Spleen (tissue), 11 donors: ENCODE results near the gene TMIGD2. TPM values are rescaled to one million over a fixed set of nuclear protein-coding genes. Genes with fewer than 3 reads are reported as not detected.

Experiments used
- DNase-seq: peaks from one replicate; pipeline ENCODE4 v3.0.0-alpha.2; 2020
- H3K27ac ChIP-seq, 8 donors: fragments of 200-600 bp; sonication (generic) in 7 of 8; 1 replicate in 4 of 8; 2 replicates in 4 of 8; pipeline versions ENCODE4 v1.5.0 to v1.8.0; 2016 to 2021; ENCODE audit warnings: inconsistent platforms in 4 of 8, mild to moderate bottlenecking in 4 of 8, moderate library complexity in 1 of 8
- H3K27me3 ChIP-seq, 7 donors: fragments of 200-600 bp; sonication (generic) in 6 of 7; replicated peaks in 1 of 7; 1 replicate in 4 of 7; 2 replicates in 3 of 7; pipeline versions ENCODE4 v1.5.0 to v1.8.0; 2016 to 2021; ENCODE audit warnings: inconsistent platforms in 3 of 7, mild to moderate bottlenecking in 1 of 7
- H3K36me3 ChIP-seq, 6 donors: fragments of 200-600 bp; sonication (generic) in 5 of 6; 1 replicate in 4 of 6; 2 replicates in 2 of 6; pipeline versions ENCODE4 v1.5.0 to v1.8.0; 2016 to 2021; ENCODE audit warnings: inconsistent platforms in 2 of 6
- H3K4me1 ChIP-seq, 6 donors: fragments of 200-600 bp; sonication (generic) in 5 of 6; 1 replicate in 3 of 6; 2 replicates in 3 of 6; pipeline versions ENCODE4 v1.5.0 to v1.8.0; 2016 to 2021; ENCODE audit warnings: inconsistent platforms in 3 of 6
- H3K4me3 ChIP-seq, 8 donors: fragments of 200-600 bp; sonication (generic) in 7 of 8; 1 replicate in 4 of 8; 2 replicates in 4 of 8; pipeline versions ENCODE4 v1.5.0 to v1.8.0; 2016 to 2021; ENCODE audit warnings: inconsistent platforms in 4 of 8, mild to moderate bottlenecking in 4 of 8, moderate library complexity in 2 of 8
- H3K9me3 ChIP-seq, 8 donors: fragments of 200-600 bp; sonication (generic) in 7 of 8; 1 replicate in 4 of 8; 2 replicates in 4 of 8; pipeline versions ENCODE4 v1.5.0 to v1.8.0; 2016 to 2021; ENCODE audit warnings: inconsistent platforms in 4 of 8
- POLR2A ChIP-seq, 3 donors: fragments of 450-650 bp; IDR thresholded peaks; one replicate each; pipeline ENCODE4 v1.5.1; 2017; ENCODE audit warnings: antibody characterized with exemption in 3 of 3, mild to moderate bottlenecking in 1 of 3
- POLR2AphosphoS5 ChIP-seq, 3 donors: sonication (generic); formaldehyde crosslinking; IDR thresholded peaks; one replicate each; pipeline ENCODE4 v1.5.1; 2017; ENCODE audit warnings: antibody characterized with exemption in 3 of 3
- WGBS, 5 donors: extraction: QIAGEN DNeasy Blood & Tissue Kit in 3 of 5; methylation state at CpG; one replicate each; pipeline versions ENCODE4 v1.1.5 to v1.1.7; 2013 to 2018; 5-methylcytosine and 5-hydroxymethylcytosine counted together
- intact Hi-C: fragments of 100-400 bp; cut with DNase I; formaldehyde crosslinking; loops from one replicate; pipeline ENCODE4 v1.15.0; 2023; ENCODE audit warnings: low total_unique reads
- polyA plus RNA-seq, 3 donors: library from polyadenylated mRNA; stranded (reverse); fragments of 200-250 nt; gene quantifications; one replicate each; pipeline ENCODE4 v1.2.1, GENCODE V29; 2013
- total RNA-seq, 7 donors: library from RNA; depleted of rRNA in 3 of 7; stranded (reverse); fragments of >200 nt in 3 of 7; fragmentation: NEBNext Ultra II Directional in 4 of 7; extraction: Animal tissue kit (Norgen Biotek cat#: 25700) in 4 of 7; gene quantifications; one replicate each; pipeline versions ENCODE4 v1.1.0 to v1.2.1, GENCODE V29; 2016 to 2021
- TF ChIP-seq, protein P1 (sequence below), 11 experiments: fragments of 200-600 bp in 7 of 11; fragments of 450-650 bp in 4 of 11; sonication (generic) in 4 of 11; IDR thresholded peaks in 8 of 11; conservative IDR thresholded peaks in 3 of 11; 1 replicate in 7 of 11; 2 replicates in 4 of 11; pipeline versions ENCODE4 v1.4.0 to v1.8.0; 2016 to 2021; ENCODE audit warnings: antibody characterized with exemption in 11 of 11, inconsistent platforms in 4 of 11, mild to moderate bottlenecking in 1 of 11
- donor health status: healthy with polysubstance abuse.
- donor health status: DM: no; HTN: no; CAD: no; lungs with moderate emphysema.
- donor health status: DM: no; HTN: no; CAD: no.
- donor health status: Bipolar disorder and iron deficiency.
- donor health status: healthy.
- donor health status: DM: no; HTN: no; CAD: no.
- donor health status: DM: yes; HTN: yes; CAD: no.

Gene TMIGD2
- total and polyA plus RNA-seq, 10 donors, result 1.6 to 6.1 (median 4.2) TPM

DNA sequence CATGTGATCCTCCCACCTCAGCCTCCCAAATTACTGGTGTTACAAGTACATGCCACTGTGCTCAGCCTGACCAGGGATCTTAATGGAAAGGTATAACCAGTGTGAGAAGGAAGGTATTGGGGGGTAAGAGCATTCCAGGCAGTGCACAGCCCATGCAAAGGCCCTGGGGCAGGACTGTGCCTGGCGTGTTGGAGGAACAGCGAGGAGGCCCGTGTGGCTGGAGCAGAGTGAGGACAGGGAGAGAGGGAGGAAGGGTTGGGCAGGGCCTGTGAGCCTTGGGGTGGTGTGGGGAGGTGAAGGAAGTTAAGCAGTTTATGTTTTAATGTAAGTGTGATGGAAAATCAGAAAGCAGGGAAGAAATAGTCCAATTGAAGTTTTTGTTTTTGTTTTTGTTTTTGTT, 1.6 kb downstream of the TMIGD2 start:
- Histone ChIP-seq H3K4me1 (peaks cover 0 to 26% (median 8%) of the 10 kb centered on the region in 6 donors), H3K36me3 (no peaks in the 10 kb centered on the region), H3K9me3 (no peaks in the 10 kb centered on the region), H3K4me3 (no peak overlapping the region), H3K27ac (no peak overlapping the region), H3K27me3 (peaks cover 0 to 44% (median 17%) of the 10 kb centered on the region in 7 donors)
- 77 to 93% (median 81%) methylated on average over 3 of the region's 3 CpGs for WGBS, 5 donors
- intact Hi-C loops, result no loop called here
- no peak for DNase-seq
- TF ChIP-seq, protein P1, sequence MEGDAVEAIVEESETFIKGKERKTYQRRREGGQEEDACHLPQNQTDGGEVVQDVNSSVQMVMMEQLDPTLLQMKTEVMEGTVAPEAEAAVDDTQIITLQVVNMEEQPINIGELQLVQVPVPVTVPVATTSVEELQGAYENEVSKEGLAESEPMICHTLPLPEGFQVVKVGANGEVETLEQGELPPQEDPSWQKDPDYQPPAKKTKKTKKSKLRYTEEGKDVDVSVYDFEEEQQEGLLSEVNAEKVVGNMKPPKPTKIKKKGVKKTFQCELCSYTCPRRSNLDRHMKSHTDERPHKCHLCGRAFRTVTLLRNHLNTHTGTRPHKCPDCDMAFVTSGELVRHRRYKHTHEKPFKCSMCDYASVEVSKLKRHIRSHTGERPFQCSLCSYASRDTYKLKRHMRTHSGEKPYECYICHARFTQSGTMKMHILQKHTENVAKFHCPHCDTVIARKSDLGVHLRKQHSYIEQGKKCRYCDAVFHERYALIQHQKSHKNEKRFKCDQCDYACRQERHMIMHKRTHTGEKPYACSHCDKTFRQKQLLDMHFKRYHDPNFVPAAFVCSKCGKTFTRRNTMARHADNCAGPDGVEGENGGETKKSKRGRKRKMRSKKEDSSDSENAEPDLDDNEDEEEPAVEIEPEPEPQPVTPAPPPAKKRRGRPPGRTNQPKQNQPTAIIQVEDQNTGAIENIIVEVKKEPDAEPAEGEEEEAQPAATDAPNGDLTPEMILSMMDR (IDR thresholded peaks at IDR 0.05 in 8 of 11, conservative IDR thresholded peaks at IDR 0.05 in 3 of 11), result no peak

DNA sequence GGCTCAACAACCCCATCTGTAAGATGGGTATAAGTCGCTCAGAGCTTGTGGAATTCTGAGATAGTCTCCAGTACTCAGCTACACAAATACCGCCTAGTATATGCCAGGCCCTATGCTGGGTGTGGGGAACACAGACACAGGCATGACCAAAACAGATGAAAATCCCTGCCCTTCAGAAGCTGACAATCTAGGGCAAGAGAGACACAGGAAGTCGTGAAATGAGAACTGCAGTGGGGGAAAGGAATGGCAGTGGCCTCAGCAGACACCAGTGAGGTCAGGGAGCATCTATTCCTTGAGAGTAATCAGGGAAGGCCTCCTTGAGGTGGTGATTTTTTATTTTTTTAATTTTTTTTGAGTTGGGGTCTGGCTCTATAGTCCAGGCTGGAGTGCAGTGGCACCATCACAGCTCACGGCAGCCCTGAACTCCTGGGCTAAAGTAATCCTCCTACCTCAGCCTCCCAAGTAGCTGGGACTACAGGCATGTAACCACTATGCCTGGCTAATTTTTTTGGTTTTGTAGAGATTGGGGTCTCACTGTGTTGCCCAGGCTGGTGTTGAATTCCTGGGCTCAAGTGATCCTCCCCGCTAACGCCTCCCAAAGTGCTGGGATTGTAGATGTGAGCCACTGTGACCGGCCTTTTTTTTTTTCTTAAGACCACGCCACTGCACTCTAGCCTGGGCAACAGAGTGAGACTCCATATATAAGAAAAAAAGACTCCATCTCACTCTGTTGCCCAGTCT, 3.2 kb downstream of the TMIGD2 start:
- H3K27ac ChIP-seq, result no peak overlapping the region
- peaks cover 0 to 42% (median 4%) of the 10 kb centered on the region in 7 donors for H3K27me3 ChIP-seq
- TF ChIP-seq POLR2A (IDR thresholded peaks at IDR 0.05) (no peak), POLR2AphosphoS5 (IDR thresholded peaks at IDR 0.05) (no peak)
- TF ChIP-seq, protein P1 (IDR thresholded peaks at IDR 0.05 in 8 of 11, conservative IDR thresholded peaks at IDR 0.05 in 3 of 11), result no peak
- peaks cover 0 to 11% (median 0%) of the 10 kb centered on the region in 6 donors for H3K4me1 ChIP-seq
- whole genome bisulfite sequencing, 5 donors, result 75 to 92% (median 78%) methylated on average over 7 to 8 of the region's 8 CpGs
- intact Hi-C loops, result no loop called here
- no peak for DNase-seq
- H3K4me3 ChIP-seq, result no peak overlapping the region
- no peaks in the 10 kb centered on the region for H3K9me3 ChIP-seq
- no peaks in the 10 kb centered on the region for H3K36me3 ChIP-seq

DNA sequence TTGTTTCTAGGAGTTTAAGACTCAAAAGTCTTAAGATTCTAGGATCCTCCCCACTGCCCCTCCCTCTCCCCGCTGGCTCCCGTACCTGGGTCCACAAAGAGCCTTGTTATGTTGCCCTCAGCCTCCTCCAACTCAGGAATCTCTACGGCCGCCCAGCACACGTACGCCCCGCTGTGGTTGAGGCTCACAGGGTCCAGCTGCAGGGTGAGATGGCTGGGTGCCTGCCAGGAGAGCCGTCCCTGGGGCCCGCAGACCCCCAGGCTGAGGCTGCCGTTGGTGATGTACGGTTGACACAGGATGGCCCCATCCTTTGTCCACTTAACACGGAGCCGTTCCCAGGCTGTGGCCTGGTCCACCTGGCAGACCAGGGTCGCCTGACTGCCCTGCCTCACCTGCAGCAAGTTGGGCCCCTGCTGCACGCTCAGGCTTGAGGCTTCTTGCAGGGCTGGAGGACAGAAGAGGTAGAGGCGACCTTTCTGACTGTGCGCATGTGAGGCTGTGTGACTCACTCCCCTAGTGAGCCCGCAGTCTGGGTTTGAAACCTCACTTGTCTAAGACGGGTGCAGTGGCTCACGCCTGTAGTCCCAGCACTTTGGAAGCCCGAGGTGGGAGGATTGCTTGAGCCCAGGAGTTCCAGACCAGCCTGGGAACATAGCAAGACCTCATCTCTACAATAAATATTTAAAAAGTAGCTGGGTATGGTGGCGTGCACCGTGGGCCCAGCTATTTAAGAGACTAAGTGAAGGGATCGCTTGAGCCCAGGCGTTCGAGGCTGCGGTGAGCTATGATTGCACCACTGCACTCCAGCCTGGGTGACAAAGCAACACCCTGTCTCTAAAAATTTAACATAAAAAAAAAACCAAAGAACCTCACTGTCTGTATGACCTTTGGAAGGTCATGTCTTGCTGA, 4.0 kb downstream of the TMIGD2 start:
- no peak for TF ChIP-seq POLR2AphosphoS5 (IDR thresholded peaks at IDR 0.05)
- no peak overlapping the region for H3K4me3 ChIP-seq
- no peaks in the 10 kb centered on the region for H3K9me3 ChIP-seq
- 72 to 82% (median 81%) methylated on average over 19 to 27 of the region's 27 CpGs for WGBS, 5 donors
- no peaks in the 10 kb centered on the region for H3K36me3 ChIP-seq
- peaks cover 0 to 5% (median 0%) of the 10 kb centered on the region in 6 donors for H3K4me1 ChIP-seq
- H3K27me3 ChIP-seq, result peaks cover 0 to 43% (median 0%) of the 10 kb centered on the region in 7 donors
- DNase-seq, result no peak
- H3K27ac ChIP-seq, result no peak overlapping the region
- intact Hi-C loops, result no loop called here

DNA sequence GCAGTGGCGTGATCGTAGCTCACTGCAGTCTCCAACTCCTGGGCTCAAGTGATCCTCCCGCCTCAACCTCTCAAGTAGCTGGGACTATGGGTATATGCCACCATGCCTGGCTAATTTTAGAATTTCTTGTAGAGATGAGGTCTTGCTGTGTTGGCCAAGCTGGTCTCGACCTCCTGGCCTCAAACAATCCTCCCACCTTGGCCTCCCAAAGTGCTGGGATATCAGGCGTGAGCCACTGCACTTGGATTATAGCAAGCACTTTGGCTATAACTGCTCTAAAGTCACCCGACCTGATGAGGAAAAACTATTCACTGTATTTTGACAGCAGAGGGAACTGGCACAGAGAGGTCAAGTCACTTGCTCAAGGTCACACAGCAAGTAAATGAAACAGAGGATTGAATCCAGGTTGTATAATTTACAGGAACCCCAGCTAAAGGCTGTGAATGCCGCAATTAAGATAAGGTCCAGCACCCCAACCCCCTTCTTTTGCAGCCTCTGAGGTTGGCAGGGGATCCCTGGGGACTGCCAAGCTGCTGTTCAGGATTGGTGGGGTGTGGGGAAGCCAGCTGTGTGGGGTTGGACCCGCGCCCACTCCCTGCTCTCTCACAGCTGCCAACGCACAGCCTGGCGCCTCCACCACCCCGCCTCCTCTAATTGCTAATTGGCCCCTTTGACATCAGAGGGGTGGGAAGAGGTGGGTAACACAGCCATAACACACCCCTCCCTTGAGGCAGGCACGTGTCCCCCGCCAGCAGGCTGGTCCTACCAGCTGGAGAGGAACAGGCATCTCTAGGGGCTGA, 6.0 kb downstream of the TMIGD2 start:
- no peak overlapping the region for H3K4me3 ChIP-seq
- no peak overlapping the region for H3K27ac ChIP-seq
- H3K36me3 ChIP-seq, result no peaks in the 10 kb centered on the region
- TF ChIP-seq POLR2AphosphoS5 (IDR thresholded peaks at IDR 0.05) (no peak), POLR2A (IDR thresholded peaks at IDR 0.05) (no peak)
- TF ChIP-seq, protein P1 (IDR thresholded peaks at IDR 0.05 in 8 of 11, conservative IDR thresholded peaks at IDR 0.05 in 3 of 11), result no peak
- intact Hi-C loops, result no loop called here
- 48 to 66% (median 56%) methylated on average over 14 of the region's 14 CpGs for WGBS, 5 donors
- H3K9me3 ChIP-seq, result no peaks in the 10 kb centered on the region
- no peaks in the 10 kb centered on the region for H3K4me1 ChIP-seq
- no peak for DNase-seq
- H3K27me3 ChIP-seq, result peaks cover 0 to 45% (median 0%) of the 10 kb centered on the region in 7 donors
